ENCODE measurements around the gene RIMKLA.

Gene RIMKLA

GRCh38 chr1:42449256-42449655, 68.7 kb downstream of the RIMKLA start:
- TF ChIP-seq CTCF (IDR thresholded peaks at IDR 0.05; ENCODE audit: extremely low read depth, missing control alignments) = no peak
- DNase-seq (ENCODE audit: low spot score) = no peak

- no peak for TF ChIP-seq CTCF (IDR thresholded peaks at IDR 0.05; ENCODE audit: extremely low read depth, missing control alignments)
Measured at GRCh38 chr1:42450061-42450460, 69.5 kb downstream of the RIMKLA start.

DNA sequence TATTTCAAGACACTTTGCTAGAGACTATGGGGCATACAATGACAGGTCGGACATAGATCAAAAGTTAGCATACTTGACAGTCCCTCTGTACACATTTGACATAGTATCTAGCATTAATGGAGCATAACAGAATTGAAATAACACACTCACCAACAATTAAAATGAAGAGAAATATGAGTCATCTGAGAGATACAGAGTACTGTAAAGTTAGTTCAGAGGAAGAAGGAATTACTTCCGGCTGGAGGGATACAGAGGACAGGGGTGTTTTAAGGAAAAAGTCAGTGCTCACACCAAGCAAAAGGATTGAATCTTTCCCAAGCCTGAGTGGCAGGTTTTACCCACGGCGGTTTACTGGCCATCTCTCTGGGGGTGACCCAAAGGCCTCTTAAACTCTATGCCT, 72.8 kb downstream of the RIMKLA start:
- TF ChIP-seq CTCF (IDR thresholded peaks at IDR 0.05; ENCODE audit: extremely low read depth, missing control alignments) = no peak
- DNase-seq (ENCODE audit: low spot score) = no peak

More at GRCh38 chr1:42450061-42450460, 69.5 kb downstream of the RIMKLA start:
- no peak for DNase-seq (ENCODE audit: low spot score)

- TF ChIP-seq CTCF (IDR thresholded peaks at IDR 0.05; ENCODE audit: extremely low read depth, missing control alignments) = no peak
- no peak for DNase-seq (ENCODE audit: low spot score)
Measured at GRCh38 chr1:42454403-42454802, 73.8 kb downstream of the RIMKLA start.

GRCh38 chr1:42456010-42456753, 75.6 kb downstream of the RIMKLA start, which contains the start of the genes PPCS and ZMYND12:
PPCS (plus strand) TSS chr1:42456543; CDS start chr1:42456566, 23 bp downstream.
ZMYND12 (minus strand) TSS chr1:42456022; CDS start chr1:42455997, 25 bp downstream.
- TF ChIP-seq CTCF (IDR thresholded peaks at IDR 0.05; ENCODE audit: extremely low read depth, missing control alignments) = no peak
- DNase-seq (ENCODE audit: low spot score) = peak; percentile 91

GRCh38 chr1:42456754-42457089, 76.1 kb downstream of the RIMKLA start:
- no peak for TF ChIP-seq CTCF (IDR thresholded peaks at IDR 0.05; ENCODE audit: extremely low read depth, missing control alignments)
- DNase-seq (ENCODE audit: low spot score) = peak; percentile 77

DNA sequence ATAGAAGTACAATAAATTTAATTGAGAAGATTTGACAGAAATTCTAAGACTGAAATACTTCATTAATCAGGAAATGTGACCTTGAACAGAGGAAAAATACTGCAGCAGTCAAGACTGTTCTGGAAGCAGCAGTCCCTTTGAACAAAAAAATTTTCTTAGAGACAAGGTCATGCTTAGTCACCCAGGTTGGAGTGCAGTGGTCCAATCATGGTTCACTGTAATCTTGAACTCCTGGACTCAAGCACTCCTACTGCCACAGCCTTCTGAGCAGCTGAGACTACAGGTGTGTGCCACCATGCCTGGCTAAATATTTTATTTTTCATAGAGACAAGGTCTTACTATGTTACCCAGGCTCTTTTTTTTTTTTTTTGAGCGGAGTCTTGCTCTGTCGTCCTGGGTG, 80.6 kb downstream of the RIMKLA start:
- no peak for DNase-seq (ENCODE audit: low spot score)
- TF ChIP-seq CTCF (IDR thresholded peaks at IDR 0.05; ENCODE audit: extremely low read depth, missing control alignments) = no peak
